HK-2 (cell line): ENCODE results near the gene PRDM8.

ENCODE experiments used
- DNase-seq: peaks from one replicate; pipeline ENCODE4 v3.0.0-alpha.2; 2018; ENCODE audit not compliant: unreplicated experiment

Gene PRDM8

DNA sequence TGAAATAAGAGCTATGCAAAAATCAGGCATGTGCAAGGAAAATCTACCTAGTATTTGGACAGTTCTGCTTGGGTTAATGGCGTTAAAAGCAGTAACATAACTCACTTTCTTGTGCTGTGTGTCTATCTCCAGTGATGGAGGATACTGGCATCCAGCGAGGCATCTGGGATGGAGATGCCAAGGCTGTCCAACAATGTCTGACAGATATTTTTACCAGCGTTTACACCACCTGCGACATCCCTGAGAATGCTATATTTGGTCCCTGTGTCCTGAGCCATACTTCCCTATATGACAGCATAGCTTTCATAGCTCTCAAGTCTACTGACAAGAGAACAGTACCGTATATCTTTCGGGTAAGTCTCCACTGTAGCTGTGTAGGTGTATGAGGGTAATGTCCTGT, 2.6 kb downstream of the PRDM8 start:
- DNase-seq: no peak

DNA sequence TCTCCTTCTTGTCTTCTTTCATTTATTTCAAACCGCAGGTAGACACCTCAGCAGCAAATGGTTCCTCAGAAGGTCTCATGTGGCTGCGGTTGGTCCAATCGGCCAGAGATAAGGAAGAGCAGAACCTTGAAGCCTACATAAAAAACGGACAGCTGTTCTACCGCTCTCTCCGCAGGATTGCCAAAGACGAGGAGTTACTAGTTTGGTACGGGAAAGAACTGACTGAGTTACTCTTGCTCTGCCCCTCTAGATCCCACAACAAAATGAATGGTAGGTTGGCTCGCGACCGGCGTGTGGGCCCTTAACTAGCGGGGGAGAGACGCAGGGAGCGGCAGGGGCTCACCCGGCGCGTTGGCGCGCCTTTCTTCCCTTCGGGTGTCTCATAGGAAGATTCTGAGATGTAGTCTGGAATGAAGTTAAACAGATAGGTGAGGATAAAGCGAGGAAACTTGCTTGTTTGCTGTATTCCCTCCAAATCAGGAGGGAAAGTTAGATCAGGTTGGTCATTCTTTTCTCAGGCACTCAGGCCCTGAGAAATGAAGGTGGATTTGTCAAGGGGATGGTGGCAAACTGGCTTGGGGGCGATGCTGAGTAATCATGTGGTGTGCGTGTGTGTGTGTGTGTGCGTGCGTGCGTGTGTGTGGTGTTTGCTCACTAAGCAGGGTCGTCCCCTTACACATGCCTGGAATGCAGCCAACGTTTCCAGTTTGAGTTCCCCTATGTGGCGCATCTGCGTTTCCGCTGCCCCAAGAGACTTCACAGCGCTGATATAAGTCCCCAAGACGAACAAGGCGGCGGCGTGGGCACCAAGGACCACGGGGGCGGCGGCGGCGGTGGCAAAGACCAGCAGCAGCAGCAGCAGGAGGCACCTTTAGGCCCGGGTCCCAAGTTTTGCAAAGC, 4.2 kb downstream of the PRDM8 start:
- no peak for DNase-seq

- peak; percentile 86 for DNase-seq
Observed at GRCh38 chr4:80202190-80202711, 4.9 kb downstream of the PRDM8 start.

GRCh38 chr4:80202741-80203553, 5.6 kb downstream of the PRDM8 start:
- DNase-seq: no peak

- no peak for DNase-seq
Observed at GRCh38 chr4:80204433-80205011, 7.2 kb downstream of the PRDM8 start.

- no peak for DNase-seq
Observed at GRCh38 chr4:80206111-80206510, 8.8 kb downstream of the PRDM8 start.

GRCh38 chr4:80206521-80207171, 9.3 kb downstream of the PRDM8 start:
- no peak for DNase-seq

DNA sequence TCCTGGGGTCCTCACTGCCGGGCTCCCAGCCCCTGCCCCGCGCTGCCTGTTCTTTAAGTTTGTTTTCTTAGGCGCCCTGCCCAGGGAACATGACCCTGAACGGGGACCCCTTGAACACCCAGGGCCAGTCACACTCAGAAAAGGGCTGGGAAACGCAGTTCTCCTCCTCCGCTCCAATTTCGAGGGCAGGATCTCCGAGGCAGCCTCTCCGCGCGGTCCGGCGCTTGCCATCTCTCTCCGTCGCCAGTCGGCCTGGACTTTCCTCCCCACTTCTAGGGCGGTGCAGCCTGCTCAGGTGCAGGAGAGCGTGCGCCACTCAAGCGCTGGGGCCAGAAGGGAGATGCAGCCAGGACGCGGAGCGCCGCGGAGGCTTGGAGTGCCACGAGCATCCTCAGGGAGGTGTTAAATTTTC, 9.9 kb downstream of the PRDM8 start:
- no peak for DNase-seq

GRCh38 chr4:80207664-80208063, 10.4 kb downstream of the PRDM8 start:
- DNase-seq: no peak

DNA sequence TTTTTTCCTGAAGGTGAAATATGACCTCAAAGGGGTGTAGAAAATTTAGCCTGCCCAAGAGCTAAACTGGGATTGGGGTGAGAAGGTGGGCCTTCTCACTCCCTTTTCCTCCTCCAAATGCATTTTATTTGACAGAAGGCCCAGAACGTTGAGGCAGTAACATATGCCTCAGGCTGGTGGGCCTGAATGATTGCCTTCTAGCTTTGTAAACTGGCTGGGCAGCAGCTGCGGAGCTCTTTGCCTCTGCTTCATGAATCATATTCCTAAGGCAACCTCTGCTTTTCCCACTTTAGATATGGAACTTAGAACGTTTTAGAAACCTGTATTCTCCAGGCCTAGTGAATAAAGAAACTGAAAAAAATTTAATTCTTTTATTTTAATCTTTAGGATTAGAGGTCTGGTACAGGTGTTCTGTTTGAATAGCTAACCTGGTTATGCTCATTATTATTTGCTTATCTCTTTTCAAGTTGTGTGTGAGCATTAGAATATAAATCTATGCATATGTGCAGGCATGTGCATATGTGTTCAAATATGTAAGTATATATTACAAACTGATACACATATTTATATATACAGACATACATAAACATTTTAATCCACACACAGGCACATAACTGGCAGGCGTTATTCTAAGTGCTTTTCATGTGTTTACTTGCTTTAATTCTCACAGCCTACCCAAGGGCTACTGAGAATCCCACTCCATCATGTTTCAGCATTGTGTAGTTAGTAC, 11.5 kb downstream of the PRDM8 start:
- no peak for DNase-seq

GRCh38 chr4:80209340-80209701, 12.0 kb downstream of the PRDM8 start:
- DNase-seq: no peak

- DNase-seq: no peak
Observed at GRCh38 chr4:80210549-80210948, 13.2 kb downstream of the PRDM8 start.

GRCh38 chr4:80213117-80213815, 16.0 kb downstream of the PRDM8 start:
- DNase-seq: no peak

DNA sequence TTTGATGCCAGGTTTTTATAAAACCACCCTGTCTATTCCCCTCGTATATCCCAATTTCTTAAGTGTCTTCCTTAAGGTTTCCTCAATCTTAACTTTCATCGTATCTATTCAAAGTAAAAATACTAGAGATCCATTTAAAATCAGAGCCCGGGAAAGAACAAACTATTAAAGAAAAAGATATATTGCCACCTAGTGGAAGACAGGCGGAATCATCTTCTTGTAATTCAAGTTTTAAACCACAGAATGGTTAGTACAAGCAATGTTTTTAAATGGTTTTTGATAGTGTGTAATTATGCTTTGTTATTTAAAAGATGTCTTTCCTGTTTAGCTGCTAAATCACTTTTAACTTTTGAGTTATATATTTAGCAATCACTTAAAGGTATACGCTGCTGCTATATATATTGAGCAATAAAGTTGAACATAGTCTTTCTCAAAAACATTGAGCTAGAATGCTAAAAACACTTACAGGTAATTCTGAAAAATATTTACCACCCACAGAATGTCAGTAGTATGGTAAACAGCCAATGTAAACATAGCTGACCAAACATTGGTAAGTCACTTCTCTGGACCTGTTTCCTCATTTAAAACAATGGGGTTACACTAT, 18.2 kb downstream of the PRDM8 start:
- no peak for DNase-seq

GRCh38 chr4:80216100-80216761, 18.9 kb downstream of the PRDM8 start:
- no peak for DNase-seq

DNA sequence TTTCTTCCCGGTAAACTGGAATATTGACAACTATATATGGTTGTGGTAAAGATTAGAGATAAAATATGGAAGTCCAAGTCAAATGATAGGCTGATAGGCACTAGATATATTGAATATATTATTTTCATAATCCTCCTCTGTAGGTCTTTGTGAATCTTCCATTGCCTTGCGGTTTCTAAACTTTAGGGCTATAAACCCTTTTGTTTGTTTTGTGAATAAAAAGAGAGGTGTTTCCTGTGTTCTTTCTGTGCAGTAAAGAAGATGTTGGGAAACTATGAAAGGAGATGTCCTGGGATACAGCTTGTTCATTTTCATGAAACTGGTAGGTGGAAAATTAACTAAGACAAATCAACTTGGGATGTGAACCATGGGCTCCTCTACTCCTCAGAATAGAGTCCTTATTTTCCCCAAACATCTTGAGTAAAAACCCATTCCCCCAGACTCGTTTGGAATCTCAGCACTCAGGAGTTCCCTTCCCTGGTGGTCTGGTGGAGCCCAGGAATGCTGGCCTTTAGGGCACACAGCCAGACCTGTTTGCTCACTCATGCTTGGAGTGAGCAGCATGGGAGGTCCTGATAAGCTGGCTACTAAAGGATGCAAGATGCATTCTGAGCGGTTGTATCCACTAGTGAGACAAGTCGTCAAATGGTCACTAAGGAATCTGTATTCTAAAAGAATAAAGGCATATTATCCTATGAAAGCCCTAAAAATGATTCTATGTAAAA, 22.2 kb downstream of the PRDM8 start:
- DNase-seq: no peak

DNA sequence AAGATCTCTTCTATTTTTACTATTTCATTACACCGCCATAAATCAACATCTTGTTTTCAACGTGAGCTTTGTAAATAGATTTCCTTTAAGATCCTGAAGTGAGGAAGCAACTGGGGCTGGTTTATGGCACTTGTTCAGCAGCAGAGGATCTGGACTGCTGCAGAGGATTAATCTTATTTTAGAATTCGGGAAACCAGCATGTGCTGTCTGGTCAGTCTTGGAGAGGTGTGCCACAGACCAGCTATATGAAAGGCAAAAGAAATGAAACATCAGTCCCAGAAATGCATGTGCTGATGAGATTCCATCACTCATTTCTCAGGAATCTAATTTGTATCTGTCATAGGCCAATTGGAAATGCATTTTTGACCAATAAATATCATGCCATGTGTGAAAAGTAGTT, 23.4 kb downstream of the PRDM8 start:
- DNase-seq: no peak

- no peak for DNase-seq
Observed at GRCh38 chr4:80221161-80221560, 23.9 kb downstream of the PRDM8 start.

DNA sequence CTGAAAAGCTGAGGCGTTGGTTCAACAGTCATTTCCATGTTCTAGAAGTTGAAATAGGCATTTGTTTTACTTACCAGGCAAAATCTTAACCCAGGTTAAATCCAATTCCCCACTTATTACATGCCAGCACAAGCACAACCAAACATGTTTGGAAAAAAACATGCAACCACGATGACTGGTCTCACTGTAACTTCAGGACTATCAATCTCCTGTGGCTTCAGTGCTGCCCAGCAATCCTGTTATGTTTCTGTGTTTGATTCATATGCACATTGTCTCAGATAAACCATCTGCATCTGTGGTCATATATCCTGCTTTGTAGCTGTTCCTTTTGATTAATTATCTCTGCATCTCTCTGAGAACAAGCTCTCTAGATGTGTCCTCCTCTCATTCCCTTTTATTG, 28.3 kb downstream of the PRDM8 start:
- no peak for DNase-seq
